AG08395 (cell line): ENCODE results near the gene HSP90AB1.

Experiments used
- DNase-seq: peaks from one replicate; pipeline ENCODE4 v3.0.0; 2012; ENCODE audit warnings: mixed read lengths, low spot score

The HSP90AB1 gene

DNA sequence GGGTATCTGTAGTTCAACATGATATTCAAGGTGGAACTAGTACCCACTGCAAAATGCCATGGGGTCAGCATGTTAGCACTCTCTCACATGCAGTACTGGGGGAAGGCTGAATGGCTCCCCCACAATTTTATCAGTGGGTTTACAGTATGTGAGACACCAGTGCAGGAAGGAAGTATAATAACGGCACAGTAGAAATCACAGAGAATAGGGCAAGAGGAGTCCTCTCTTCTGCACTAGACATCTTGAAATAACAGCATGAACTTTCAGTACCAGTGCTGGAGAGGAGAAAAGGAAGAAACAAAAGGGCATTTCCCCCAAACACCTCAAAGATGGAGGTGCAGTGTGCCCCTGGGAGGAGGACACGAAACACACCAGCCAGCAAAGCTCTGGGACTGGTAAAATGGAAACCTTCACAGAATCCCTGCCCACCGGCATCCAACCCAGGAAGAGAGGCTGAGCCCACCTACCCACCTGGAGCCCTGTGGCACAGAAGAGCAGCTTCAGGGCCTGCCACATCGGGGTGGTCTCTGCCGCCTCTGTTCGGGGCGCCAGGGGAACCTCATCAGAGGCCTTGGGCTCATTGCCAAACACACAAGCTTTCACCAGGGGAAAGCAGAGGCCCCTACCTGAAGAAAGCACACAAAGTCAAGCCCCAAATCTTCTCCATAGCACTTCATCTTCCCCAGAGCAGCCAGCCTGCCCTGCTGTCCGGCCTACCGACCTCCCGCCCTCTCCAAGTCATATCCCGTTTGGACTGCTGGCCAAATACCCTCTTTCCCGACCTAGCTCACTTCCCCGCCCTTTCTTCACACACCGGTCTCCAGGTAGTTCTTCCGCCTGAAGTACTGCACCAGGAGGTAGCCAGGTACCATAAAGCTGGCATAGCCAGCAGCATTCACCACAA lies 9.2 kb downstream of the HSP90AB1 start:
- DNase-seq: no peak

DNA sequence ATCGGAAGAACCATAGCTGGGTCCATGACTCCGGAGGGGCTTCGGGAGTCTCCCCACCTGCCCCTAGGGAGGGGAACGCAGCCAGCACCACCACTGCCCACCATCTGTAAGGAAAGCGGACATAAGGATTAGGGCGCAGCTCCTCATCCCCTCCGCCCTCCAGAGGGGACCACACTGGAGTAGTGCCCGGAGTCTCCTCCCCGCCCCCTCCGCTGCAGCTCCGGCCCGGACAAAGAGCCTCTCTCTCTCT lies 9.8 kb downstream of the HSP90AB1 start:
- no peak for DNase-seq

DNA sequence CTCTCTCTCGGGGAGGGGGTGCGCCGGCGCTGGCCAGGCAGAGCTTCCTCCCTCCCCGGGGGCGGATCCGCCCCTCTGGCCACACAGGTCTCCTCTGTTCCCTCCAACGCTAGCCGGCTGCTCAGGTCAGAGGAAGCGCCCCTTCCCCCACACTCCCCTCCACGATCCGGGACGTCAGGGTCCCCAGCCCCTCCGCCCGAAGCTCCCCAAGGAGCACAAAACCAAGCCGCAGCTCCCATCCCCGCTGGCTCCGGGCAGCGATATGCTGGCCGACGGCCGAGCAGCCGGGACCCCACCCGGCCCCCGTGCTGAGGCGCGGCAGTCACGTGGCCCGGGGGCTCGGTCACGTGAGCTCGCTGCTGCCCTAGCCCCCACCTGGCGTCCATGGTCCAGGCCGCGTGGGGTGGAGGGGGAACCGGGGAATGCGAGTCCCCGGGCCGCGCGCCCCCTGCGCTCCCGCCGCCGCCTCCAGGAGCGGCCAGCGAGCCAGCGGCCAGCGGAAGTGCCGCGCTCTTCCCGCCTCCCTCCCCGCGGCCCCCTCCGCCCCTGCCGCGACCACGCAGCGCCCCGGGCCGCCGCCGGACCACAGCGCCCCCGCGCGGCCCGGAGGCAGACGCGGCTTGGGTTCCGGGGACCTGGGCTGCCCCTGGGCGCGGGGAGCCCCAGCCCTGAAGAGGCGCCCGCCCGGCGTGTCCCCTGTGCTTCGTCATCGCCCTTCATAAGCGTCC lies 10.3 kb downstream of the HSP90AB1 start, which contains the start of gene SLC35B2:
SLC35B2 (minus strand) TSS at position 504 of the 728 bp plus-strand sequence; CDS start at position 386, 118 bp downstream.
- DNase-seq: peak; percentile 88

DNA sequence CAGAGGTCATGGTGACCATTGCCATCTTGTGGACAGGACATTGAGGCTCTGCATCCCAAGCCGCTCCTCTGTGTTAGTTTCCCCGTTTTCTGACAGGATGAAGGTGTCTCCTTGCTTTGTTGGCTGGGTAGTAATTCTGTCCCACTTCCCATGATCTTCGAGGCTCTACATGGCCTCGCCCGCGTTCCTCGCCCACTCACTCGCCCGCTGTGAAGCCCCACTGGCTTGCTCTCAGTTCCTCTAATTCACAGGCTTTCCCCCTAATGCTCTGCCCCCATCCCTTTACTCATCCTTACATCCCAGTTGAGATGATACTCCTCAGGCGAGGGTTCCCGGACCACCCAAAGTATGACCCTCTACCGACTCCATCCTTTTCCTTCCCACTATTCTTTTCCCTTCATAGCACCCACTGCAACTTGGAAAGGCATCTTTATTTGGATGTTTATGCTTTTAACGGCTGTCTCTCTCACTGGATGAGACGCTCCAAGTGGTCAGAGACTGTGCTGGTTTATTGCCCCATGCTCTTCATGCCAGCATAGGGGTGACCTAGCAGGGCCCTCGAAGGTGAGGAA lies 10.9 kb downstream of the HSP90AB1 start:
- DNase-seq: no peak

DNA sequence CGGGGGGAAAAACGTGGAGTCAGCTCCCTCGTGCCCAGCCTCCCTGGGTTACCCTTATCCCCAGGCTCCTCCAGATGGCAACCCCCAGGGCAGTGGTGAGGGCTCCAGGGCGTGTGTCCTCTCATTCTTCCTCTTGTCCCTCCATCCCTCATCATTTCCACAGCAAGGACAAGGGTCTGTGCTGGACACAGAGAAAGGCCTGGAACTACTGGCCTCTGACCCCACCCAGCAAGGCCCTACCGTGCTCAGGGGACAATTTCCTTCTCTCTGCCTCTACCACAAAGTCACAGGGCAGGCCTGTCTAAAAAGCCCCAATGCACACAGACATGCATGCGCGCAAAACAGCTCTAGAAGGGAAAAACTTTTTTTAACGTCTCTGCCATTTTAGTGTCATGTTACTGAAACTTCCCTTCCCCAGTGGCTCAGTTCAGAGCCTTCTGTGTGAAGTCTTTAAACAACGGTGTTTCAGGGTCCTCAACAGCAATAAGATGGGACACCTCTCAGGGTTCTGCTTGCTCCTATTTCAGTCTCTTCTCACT lies 11.5 kb downstream of the HSP90AB1 start:
- DNase-seq: no peak

DNA sequence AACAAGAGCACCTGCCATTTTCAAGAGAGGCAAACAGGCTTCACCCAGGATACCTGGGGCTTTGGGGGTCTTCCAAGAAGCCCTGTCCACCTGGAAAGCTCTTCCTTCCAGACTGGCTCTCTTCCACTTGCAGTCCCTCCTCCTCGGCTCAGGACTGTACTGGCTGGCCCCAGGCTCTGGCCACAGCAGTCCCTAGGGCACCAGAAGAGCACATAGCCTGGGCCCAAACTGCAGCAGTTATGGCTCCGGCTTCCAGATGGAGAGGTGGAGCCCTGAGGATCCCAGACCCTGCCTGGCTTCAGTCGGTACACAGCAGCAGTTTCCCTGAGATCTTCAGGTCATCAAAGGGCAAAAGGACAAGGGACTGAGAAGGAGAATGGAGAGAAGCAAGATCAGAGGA lies 12.0 kb downstream of the HSP90AB1 start:
- no peak for DNase-seq

DNA sequence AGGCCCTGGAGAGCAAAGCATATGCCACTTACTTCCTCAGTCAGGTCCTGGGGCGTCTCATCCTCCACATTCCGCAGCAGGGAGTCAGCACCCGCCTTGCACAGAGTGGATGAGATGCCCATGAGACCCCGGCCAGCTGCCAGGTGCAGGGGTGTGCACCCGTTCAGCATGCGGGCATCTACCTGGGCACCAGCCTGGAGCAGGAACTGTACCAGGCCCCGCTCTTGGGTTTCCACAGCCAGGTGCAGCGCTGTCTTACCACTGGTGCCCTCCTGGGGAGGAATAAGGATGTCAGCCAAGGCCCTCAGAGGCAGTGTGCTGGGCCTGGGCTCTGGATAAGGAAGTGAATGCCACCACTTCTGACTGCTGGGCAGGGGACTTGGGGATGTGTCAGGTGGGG lies 13.1 kb downstream of the HSP90AB1 start:
- DNase-seq: no peak

DNA sequence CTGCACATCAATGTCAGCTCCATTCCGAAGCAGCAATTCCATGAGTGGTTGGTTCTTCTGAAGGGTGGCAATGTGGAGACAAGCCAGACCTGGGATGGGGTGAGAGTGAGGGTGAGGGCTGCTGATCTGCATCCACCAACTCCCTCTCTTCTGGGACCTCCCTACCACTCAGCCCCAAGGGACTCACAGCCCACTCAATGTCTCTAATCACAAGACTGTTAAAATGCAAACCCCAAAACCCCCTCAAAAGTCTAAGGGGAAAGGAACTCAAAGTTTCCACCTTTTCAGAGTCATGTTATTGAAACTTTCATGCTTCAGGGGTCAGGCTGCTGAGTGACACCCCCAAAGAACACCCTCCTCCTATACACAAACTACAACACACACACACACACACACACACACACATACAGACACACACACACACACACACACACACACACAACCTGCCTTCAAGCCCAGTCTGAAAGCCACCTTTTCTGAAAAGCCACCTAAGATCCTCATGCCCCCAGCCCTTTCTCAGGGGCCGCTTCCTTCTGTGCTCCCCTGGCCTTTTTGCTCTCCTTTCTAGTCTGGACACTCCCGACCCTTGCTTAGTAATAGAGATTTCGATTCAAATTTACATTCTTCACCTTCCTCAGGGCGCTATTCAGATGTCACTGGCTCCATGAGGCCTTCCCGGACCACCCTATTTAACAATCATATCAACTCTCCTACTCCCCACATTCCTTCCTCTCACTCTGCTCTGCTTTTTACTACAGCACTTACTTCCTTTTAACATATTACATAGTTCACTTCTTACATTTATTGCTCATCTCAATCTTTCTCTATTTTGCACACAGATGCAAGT lies 13.8 kb downstream of the HSP90AB1 start:
- DNase-seq: no peak

DNA sequence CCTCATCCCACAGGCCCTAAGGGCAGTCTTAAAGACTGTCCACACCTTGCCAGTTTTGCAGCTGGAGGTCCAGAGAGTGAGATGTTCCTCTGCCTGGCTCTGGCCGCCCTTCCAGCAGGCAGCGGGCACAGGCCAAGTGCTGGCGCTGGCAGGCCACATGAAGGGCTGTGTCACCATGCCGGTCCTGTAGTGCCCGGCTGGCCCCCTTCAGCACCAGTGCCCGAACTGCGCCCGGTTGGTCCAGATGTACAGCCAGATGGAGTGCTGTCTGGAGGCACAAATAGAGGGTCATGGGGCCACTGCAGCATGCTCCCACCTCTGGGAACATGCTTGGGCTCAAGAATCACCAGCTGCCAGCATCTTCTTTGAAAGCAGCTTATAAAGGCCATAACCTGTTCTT lies 14.7 kb downstream of the HSP90AB1 start:
- DNase-seq: no peak

DNA sequence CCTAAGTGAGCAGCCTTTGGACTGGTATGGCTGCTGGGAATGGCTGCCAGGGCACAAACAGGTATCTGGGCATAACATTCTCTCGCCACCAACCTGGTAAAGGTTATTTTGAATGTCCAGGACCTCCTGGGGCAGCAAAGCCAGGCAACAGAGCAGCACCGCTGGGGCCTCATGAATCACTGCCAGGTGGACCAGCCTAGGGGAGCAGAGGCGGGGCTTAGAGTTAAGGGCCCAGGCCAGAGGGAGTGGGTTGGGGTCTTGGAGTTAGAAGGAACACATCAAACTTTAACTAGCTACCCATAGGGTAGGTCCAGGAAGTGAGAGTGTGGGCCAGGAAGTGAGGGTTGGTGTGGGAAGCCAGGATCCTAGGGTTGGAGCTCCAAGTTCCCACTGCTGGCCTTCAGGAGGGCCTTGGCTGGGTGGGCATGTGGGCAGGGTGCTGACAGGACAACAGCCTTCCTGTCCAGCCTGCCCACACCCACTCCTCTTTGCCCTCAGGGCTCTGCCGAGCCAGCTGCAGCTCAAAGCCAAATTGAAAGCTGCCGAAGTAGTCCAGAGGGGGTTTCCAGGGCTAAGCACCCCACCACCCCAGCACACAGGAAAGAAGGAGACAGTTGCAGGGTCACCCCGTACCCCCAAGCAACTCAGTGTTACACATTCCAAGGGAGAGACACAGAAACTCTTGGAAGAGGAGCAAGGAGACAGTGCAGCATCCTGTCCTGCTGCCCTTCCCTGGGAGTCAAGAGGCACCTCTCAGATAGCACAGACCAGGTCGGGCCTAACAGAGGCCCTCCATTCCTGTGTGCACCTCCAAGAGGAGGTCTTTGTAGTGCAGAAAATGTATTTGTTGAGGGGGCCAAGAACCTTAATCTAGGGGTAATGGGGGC lies 15.8 kb downstream of the HSP90AB1 start:
- no peak for DNase-seq

DNA sequence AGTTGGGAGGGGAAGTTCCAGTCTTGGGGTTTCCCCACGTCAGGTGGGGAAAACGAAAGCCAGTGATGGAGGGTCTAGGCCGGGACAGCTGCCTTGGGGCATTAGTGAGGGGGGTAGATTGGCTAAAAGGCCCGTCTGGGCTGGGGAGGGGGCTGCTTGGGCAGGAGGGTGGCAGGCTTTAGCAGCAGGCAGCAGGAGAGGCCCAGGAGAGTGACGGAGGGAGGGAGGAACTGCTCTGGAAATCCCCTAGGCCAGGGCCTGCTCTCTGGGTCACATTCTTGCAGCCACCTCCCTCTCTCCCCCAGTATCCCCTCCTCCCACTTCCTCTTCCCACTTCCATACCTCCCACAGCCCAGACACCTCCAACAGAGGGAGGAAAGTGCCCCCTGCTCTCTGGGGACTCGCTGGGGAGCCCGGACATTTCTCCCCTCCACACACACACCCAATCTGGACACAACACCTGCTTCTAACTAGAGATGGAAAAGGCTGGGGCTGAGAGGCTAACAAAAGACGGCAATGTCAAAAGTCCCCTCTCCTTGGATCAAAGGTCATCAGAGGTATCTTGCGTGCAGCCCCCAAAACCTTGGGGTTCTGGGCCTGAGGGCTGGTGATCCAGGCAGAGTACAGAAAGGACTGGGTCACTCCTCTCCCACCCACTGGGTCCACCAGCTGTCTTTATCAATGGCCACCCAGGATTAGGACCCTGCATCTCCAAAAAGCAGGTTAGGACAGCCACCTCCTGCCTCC lies 16.6 kb downstream of the HSP90AB1 start:
- no peak for DNase-seq

DNA sequence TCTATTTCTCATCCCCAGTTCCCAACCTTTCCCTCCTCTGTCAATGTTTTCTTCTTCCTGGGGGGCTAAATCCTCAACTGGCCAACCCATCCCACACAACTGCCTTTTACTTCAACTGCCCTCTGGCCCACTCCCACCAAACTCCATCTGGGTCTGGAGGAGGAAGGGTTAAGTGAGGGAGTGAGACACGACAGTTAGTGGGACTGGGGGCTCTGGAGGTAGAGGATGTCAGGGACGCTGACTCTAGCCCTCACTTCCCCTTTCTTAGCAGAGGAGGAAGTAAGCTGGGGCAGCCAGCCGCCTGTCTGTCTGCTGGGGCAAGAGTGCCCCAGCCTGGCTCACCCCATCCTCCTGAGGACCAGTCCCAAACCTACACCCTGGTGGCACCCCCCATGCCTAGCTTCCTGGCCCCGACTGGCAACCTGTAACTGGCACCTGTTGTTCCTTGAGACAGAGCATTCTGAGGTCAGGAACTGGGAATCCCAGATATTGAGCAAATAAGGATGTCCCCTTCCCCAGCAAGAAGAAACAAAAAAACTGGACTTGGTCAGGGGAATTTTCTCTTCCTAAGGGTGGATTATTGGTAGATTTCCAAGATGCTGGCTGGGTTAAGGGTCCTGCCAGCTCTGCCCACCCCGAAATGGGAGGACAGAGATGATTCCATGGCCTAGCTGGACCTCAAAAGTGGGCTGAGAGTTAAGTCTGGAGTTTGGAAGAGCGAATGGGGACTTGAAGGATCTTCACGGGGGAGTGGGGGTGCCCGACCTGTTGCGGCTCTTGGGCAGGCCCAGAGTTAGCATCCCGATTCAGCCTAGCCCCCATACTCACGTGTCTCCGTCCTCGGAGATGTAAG lies 17.5 kb downstream of the HSP90AB1 start:
- DNase-seq: no peak

DNA sequence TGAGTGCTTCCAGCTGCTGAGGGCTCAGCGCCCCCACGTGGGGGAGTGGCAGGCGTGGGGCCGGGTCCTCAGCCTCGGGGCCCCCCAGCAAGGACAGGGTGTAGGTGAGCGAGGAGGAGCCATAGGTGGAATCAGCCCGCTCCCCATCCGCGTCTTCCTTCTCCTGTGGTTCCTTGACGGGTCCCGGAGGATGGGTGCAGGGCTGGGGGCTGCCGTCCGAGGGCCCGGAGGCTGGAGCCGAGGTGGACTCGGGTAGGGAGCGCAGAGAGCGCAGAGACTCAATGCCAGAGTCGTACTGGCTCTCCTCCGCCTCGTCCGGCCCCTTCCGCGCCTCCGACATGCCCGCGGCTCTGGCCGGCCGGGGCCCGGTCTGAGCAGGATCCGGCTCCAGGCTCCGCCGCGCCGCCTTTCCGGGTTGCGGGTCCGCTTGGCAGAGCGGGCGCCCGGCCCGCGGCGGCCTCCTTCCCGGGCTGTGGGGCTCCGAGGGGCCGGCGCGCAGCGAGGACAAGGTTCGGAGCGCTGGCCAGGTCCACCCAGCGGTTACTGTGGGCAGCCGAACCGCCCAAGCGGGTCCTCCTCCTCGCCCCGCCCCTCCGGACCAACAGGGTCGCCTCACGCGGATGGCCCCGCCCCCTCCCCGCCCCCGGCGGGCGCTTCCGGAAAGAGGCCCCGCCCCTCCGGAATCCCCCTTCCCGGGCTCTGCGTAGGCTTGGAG lies 18.3 kb downstream of the HSP90AB1 start, which contains the start of gene NFKBIE:
NFKBIE (minus strand) TSS at position 545 of the 715 bp plus-strand sequence; CDS start at position 340, 205 bp downstream.
- DNase-seq: peak; percentile 96

DNA sequence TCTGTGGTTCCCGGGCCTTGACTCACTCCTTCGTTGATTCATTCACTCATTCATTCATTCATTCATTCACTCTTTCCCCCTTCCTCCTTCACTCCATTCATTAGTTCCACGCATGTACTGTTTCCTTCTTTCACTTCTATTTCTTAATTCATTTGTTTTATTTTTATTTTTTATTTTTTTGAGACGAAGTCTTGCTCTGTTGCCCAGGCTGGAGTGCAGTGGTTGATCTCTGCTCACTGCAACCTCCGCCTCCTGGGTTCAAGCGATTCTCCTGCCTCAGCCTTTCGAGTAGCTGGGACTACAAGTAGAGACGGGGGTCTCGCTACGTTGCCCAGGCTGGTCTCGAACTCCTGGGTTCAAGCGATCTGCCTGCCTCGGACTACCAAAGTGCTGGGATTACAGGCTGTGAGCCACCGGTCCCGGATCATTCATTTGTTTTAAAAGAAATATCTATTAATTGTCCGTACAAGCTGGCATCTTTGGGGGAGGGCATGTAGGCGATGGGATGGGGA lies 18.9 kb downstream of the HSP90AB1 start:
- DNase-seq: no peak

DNA sequence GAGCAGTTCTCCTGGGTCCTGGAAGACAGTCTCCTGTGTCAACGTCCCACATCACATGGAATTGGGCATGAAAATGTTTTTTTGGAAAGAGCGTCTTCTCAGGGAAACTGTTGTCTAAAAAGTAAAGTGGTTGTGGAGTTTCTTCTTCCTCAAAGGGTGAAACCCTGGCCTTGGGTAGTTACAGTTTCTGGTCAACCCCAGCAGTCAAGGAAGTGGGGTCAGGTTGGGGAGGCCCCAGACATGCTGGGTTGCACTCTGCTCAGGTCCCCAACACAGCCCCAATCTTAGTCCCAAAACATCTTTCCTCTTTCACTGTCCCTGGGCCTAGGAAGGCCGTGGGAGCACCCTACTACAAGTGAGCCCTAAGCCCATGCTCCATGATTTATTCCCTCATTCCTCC lies 19.4 kb downstream of the HSP90AB1 start:
- DNase-seq: no peak

DNA sequence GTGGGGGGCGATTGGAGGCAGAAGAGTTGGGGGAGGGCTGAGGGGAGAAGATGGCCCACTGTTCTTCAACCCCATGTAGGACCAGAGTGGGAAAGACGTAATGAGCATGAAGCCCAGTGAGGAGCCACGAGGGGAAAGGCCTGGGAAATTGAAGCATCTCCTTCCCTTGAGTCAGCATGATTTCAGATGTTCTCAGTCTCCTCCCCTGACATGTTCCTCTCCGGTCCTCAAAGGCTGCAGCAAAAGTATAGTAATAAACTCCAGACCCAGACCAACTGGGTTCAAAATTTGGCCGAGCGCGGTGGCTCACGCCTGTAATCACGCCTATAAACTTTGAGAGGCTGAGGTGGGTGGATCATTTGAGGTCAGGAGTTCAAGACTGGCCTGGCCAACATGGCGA lies 20.4 kb downstream of the HSP90AB1 start:
- no peak for DNase-seq

DNA sequence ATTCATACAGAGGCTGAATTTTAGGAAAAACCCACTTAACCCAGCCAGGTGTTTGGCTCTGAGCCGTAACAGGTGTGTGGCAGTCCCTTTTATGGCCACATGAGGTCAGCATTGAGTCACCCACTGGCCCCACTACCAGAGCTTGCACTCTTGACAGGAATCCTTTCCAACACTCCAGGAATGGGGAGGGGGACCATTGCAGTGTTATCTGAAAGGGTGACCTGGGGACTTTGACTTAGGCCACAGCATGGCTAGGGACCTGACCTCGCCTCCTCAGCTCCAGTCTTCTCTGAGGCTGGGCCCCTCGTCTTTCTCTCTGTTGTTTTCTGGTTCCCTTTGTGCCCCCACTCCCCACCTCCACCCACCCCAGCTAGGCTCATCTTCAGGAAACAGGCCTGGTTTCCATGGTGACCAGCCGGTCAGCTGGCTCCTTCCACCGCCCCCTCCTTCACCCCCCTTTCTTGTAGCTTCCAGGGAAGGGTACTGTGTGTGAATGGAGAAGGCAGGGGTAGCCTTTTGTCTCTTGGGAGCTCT lies 21.3 kb downstream of the HSP90AB1 start:
- peak; percentile 63 for DNase-seq
